HCT116 (cell line): Measurements from ENCODE around the gene SLC27A4. TPM values are rescaled to one million over a fixed set of nuclear protein-coding genes. Genes with fewer than 3 reads are reported as not detected.

Experiments used
- ATAC-seq: fragments of 200-7000 bp; cut with Tn5 transposase; 2 replicates; pipeline ENCODE4 v1.9.1; 2020; ENCODE audit warnings: mild to moderate bottlenecking, moderate library complexity
- BruUV-seq: library from RNA; stranded (reverse); fragments of 400-500 nt; replicated peaks from 2 replicates; lab custom pipeline; 2021; lab: Mats Ljungman, UMichigan
- CTCF ChIA-PET: fragments of 300-600 bp; sonication (Branson Sonifier 250); formaldehyde crosslinking; loops from one replicate; lab custom pipeline; 2021; ENCODE audit warnings: antibody characterized with exemption; lab: Charles Lee
- POLR2A ChIA-PET: fragments of 300-600, 350-600 bp; sonication (Branson Sonifier 250); formaldehyde crosslinking; loops from one replicate; lab custom pipeline; 2021; ENCODE audit warnings: antibody characterized with exemption; lab: Charles Lee
- RAD21 ChIA-PET, 2 experiments: fragments of 300-600 bp; sonication (Branson Sonifier 250); formaldehyde crosslinking; loops; one replicate each; lab custom pipeline; 2023; ENCODE audit warnings: low total read pairs in 2 of 2; ENCODE audit not compliant: uncharacterized antibody in 2 of 2, unreplicated experiment in 2 of 2, low non-redundant PET in 1 of 2; lab: Charles Lee
- DNase-seq: peaks from one replicate; pipeline ENCODE4 v3.0.0-alpha.2; 2010; ENCODE audit warnings: low read depth, low spot score
- H2AFZ ChIP-seq: fragments of 200-600 bp; shearing (Covaris generic), sonication (generic); 2 replicates; pipeline ENCODE4 v1.6.1; 2017; ENCODE audit warnings: low read depth, mixed run types, mixed read lengths, antibody characterized with exemption, low read length; ENCODE audit not compliant: poor library complexity, severe bottlenecking
- H3K27ac ChIP-seq: 2 replicates; pipeline ENCODE4 v1.5.1; 2012; ENCODE audit warnings: low read depth, low read length
- H3K27me3 ChIP-seq: fragments of 200-600 bp; sonication (generic); 2 replicates; pipeline ENCODE4 v1.6.1; 2016; ENCODE audit warnings: mixed run types, low read length, mixed read lengths; ENCODE audit not compliant: insufficient read depth
- H3K36me3 ChIP-seq, 2 experiments: fragments of 200-500 bp in 1 of 2; fragments of 200-600 bp in 1 of 2; sonication (Bioruptor generic) in 1 of 2; sonication (generic) in 1 of 2; 2 replicates each; pipeline versions ENCODE4 v1.5.1 to v1.6.1; 2014 to 2016; ENCODE audit warnings: low read length in 2 of 2, inconsistent platforms in 1 of 2, mixed read lengths in 1 of 2, mixed run types in 1 of 2; ENCODE audit not compliant: insufficient read depth in 2 of 2, control insufficient read depth in 1 of 2
- H3K4me1 ChIP-seq, 2 experiments: fragments of 200-600 bp in 1 of 2; sonication (generic) in 1 of 2; 2 replicates each; pipeline versions ENCODE4 v1.5.1 to v1.6.1; 2012 to 2017; ENCODE audit warnings: low read length in 2 of 2, inconsistent platforms in 1 of 2, mild to moderate bottlenecking in 1 of 2, mixed read lengths in 1 of 2, mixed run types in 1 of 2, moderate library complexity in 1 of 2; ENCODE audit not compliant: insufficient read depth in 2 of 2, control insufficient read depth in 1 of 2
- H3K4me2 ChIP-seq: fragments of 200-600 bp; sonication (generic); 2 replicates; pipeline ENCODE4 v1.6.1; 2017; ENCODE audit warnings: mixed run types, low read length, mixed read lengths
- H3K4me3 ChIP-seq, 2 experiments: fragments of 200-600 bp in 1 of 2; sonication (generic) in 1 of 2; replicated peaks in 1 of 2; 2 replicates each; pipeline ENCODE4 v1.5.1; 2011 to 2016; ENCODE audit warnings: low read length in 2 of 2, control low read depth in 1 of 2, low read depth in 1 of 2, mild to moderate bottlenecking in 1 of 2, mixed read lengths in 1 of 2, mixed run types in 1 of 2
- H3K79me2 ChIP-seq: fragments of 200-600 bp; sonication (generic); 2 replicates; pipeline ENCODE4 v1.6.1; 2017; ENCODE audit warnings: mild to moderate bottlenecking, mixed run types, low read length, moderate library complexity, mixed read lengths; ENCODE audit not compliant: insufficient read depth
- H3K9ac ChIP-seq: fragments of 200-600 bp; sonication (generic); 2 replicates; pipeline ENCODE4 v1.6.1; 2016; ENCODE audit warnings: low read length, mixed read lengths
- H3K9me2 ChIP-seq: fragments of 200-600 bp; sonication (generic), shearing (Covaris generic); 2 replicates; pipeline ENCODE4 v1.6.1; 2017; ENCODE audit warnings: mixed run types, mild to moderate bottlenecking, moderate library complexity; ENCODE audit not compliant: insufficient read depth
- H3K9me3 ChIP-seq, 2 experiments: fragments of 200-500 bp in 1 of 2; fragments of 200-600 bp in 1 of 2; sonication (Bioruptor generic) in 1 of 2; sonication (generic) in 1 of 2; 2 replicates each; pipeline ENCODE4 v1.6.1; 2014 to 2017; ENCODE audit warnings: low read length in 2 of 2, mixed read lengths in 2 of 2, inconsistent platforms in 1 of 2, low read depth in 1 of 2, mild to moderate bottlenecking in 1 of 2, mixed run types in 1 of 2, moderate library complexity in 1 of 2; ENCODE audit not compliant: control insufficient read depth in 1 of 2, insufficient read depth in 1 of 2
- H4K20me1 ChIP-seq: fragments of 200-600 bp; sonication (generic), shearing (Covaris generic); 2 replicates; pipeline ENCODE4 v1.6.1; 2017; ENCODE audit warnings: mixed run types, mild to moderate bottlenecking, moderate library complexity; ENCODE audit not compliant: insufficient read depth
- ATF3 ChIP-seq: IDR thresholded peaks from 2 replicates; pipeline ENCODE4 v1.6.1; 2012
- CEBPB ChIP-seq: IDR thresholded peaks from 2 replicates; pipeline ENCODE4 v1.6.1; 2012; ENCODE audit warnings: low read depth
- EGR1 ChIP-seq: IDR thresholded peaks from 2 replicates; pipeline ENCODE4 v1.6.1; 2012; ENCODE audit warnings: low read depth
- ELF1 ChIP-seq: IDR thresholded peaks from 2 replicates; pipeline ENCODE4 v1.6.1; 2012; ENCODE audit warnings: low read depth, borderline replicate concordance
- EZH2phosphoT487 ChIP-seq: fragments of 200-600 bp; IDR thresholded peaks from 2 replicates; pipeline ENCODE4 v1.6.1; 2018; ENCODE audit warnings: antibody characterized with exemption, borderline replicate concordance
- JUND ChIP-seq: IDR thresholded peaks from 2 replicates; pipeline ENCODE4 v1.6.1; 2012
- MAX ChIP-seq: IDR thresholded peaks from 2 replicates; pipeline ENCODE4 v1.6.1; 2012
- POLR2A ChIP-seq: IDR thresholded peaks from 2 replicates; pipeline ENCODE4 v1.7.0; 2011; ENCODE audit warnings: borderline replicate concordance; ENCODE audit not compliant: insufficient read depth, insufficient read length; ENCODE audit errors: extremely low read depth
- POLR2AphosphoS5 ChIP-seq: IDR thresholded peaks from 2 replicates; pipeline ENCODE4 v1.6.1; 2011; ENCODE audit warnings: mild to moderate bottlenecking, low read depth, low read length, moderate library complexity
- RAD21 ChIP-seq: IDR thresholded peaks from 2 replicates; pipeline ENCODE4 v1.6.1; 2012; ENCODE audit warnings: low read depth, mild to moderate bottlenecking
- REST ChIP-seq: IDR thresholded peaks from 2 replicates; pipeline ENCODE4 v1.6.1; 2012; ENCODE audit warnings: low read depth
- SP1 ChIP-seq: IDR thresholded peaks from 2 replicates; pipeline ENCODE4 v1.6.1; 2012; ENCODE audit warnings: low read depth
- SRF ChIP-seq: IDR thresholded peaks from 2 replicates; pipeline ENCODE4 v1.6.1; 2012; ENCODE audit warnings: low read depth
- TCF7L2 ChIP-seq: IDR thresholded peaks from 2 replicates; pipeline ENCODE4 v1.7.0; 2011; ENCODE audit warnings: borderline replicate concordance, inconsistent platforms; ENCODE audit not compliant: insufficient read depth, insufficient read length; ENCODE audit errors: extremely low read depth
- ZFX ChIP-seq: fragments of 450-650 bp; IDR thresholded peaks from 2 replicates; pipeline ENCODE4 v1.6.1; 2017
- ZNF274 ChIP-seq: fragments of 200-500 bp; sonication (Bioruptor generic); IDR thresholded peaks from 2 replicates; pipeline ENCODE4 v1.6.1; 2014; ENCODE audit warnings: mild to moderate bottlenecking, low read depth, low read length, inconsistent platforms
- intact Hi-C: fragments of 100-400 bp; cut with micrococcal nuclease; formaldehyde crosslinking; loops from 2 replicates; pipeline ENCODE4 v1.10.0; 2022
- total RNA-seq: library from RNA; stranded (reverse); gene quantifications from one replicate; pipeline ENCODE4 v1.2.1, GENCODE V29; 2021; ENCODE audit not compliant: unreplicated experiment

Gene SLC27A4
- total RNA-seq, 1 experiment from 2014 or later, result 33.9 TPM

GRCh38 chr9:128375865-128376264 is 35.5 kb downstream of the SLC27A4 start:
- no peaks in the 10 kb centered on the region for H3K27me3 ChIP-seq
- RAD21 ChIA-PET, result no interaction called here
- no peak overlapping the region for H2AFZ ChIP-seq
- H3K4me2 ChIP-seq, result no peak overlapping the region
- no peak for ATAC-seq
- H3K9ac ChIP-seq, result no peak overlapping the region
- BruUV-seq, result no TSS peak
- H3K36me3 ChIP-seq, result peaks cover 0 to 8% of the 10 kb centered on the region in 2 experiments; a peak in 2 of 4 replicates
- H3K27ac ChIP-seq, result no peak overlapping the region
- POLR2A ChIA-PET, result no interaction called here
- intact Hi-C loops, result no loop called here
- peaks cover 8 to 9% of the 10 kb centered on the region in 2 experiments; a peak in 3 of 4 replicates for H3K4me1 ChIP-seq
- no peaks in the 10 kb centered on the region for H3K9me3 ChIP-seq
- peaks cover 62% of the 10 kb centered on the region for H3K79me2 ChIP-seq
- H3K9me2 ChIP-seq, result no peaks in the 10 kb centered on the region
- no peak for DNase-seq
- H3K4me3 ChIP-seq, result no peak overlapping the region
- CTCF ChIA-PET, result no interaction called here
- TF ChIP-seq EGR1 (no peak), ZNF274 (no peak), SRF (no peak), TCF7L2 (no peak), ELF1 (no peak), JUND (no peak), ATF3 (no peak), RAD21 (no peak), ZFX (no peak), POLR2A (no peak), SP1 (no peak), POLR2AphosphoS5 (no peak), EZH2phosphoT487 (no peak), MAX (no peak), REST (no peak), CEBPB (no peak)
- H4K20me1 ChIP-seq, result no peaks in the 10 kb centered on the region; the same call in 1 of the 2 replicates
